Mesendoderm (in vitro differentiated cells): Measurements from ENCODE around the gene RTN4R.
"Not testable (repeated sequence)": the region's sequence is repeated elsewhere in the genome, so short reads cannot be mapped to it uniquely, and the experiment has no call there.

Source experiments
- DNase-seq: peaks from one replicate; pipeline ENCODE4 v3.0.0; 2013
- H2AK5ac ChIP-seq: 2 replicates; pipeline ENCODE4 v1.6.1; 2013; ENCODE audit warnings: low read length, inconsistent platforms
- H2BK120ac ChIP-seq: 2 replicates; pipeline ENCODE4 v1.6.1; 2013; ENCODE audit warnings: low read depth, mild to moderate bottlenecking, low read length, moderate library complexity, mixed read lengths
- H2BK15ac ChIP-seq: replicated peaks from 2 replicates; pipeline ENCODE4 v1.6.1; 2013; ENCODE audit warnings: low read depth, mild to moderate bottlenecking, moderate library complexity
- H2BK5ac ChIP-seq: 2 replicates; pipeline ENCODE4 v1.6.1; 2013; ENCODE audit warnings: low read length, inconsistent platforms
- H3K18ac ChIP-seq: 2 replicates; pipeline ENCODE4 v1.6.1; 2013; ENCODE audit warnings: mild to moderate bottlenecking, low read length, mixed read lengths
- H3K23ac ChIP-seq: one replicate; pipeline ENCODE4 v1.6.1; 2013; ENCODE audit warnings: low read length
- H3K27ac ChIP-seq: 2 replicates; pipeline ENCODE4 v1.5.1; 2013; ENCODE audit warnings: low read depth, mild to moderate bottlenecking, inconsistent platforms, low read length, moderate library complexity
- H3K27me3 ChIP-seq: 2 replicates; pipeline ENCODE4 v1.6.1; 2013; ENCODE audit warnings: low read length, control low read depth, mild to moderate bottlenecking, inconsistent platforms; ENCODE audit not compliant: insufficient read depth, poor library complexity
- H3K36me3 ChIP-seq: 2 replicates; pipeline ENCODE4 v1.6.1; 2013; ENCODE audit warnings: low read length, inconsistent platforms; ENCODE audit not compliant: control insufficient read depth, insufficient read depth
- H3K4ac ChIP-seq: one replicate; pipeline ENCODE4 v1.6.1; 2013; ENCODE audit warnings: low read depth, mild to moderate bottlenecking, low read length, moderate library complexity
- H3K4me1 ChIP-seq: 2 replicates; pipeline ENCODE4 v1.6.1; 2013; ENCODE audit warnings: low read depth, low read length, inconsistent platforms; ENCODE audit not compliant: control insufficient read depth
- H3K4me2 ChIP-seq: 2 replicates; pipeline ENCODE4 v1.6.1; 2013; ENCODE audit warnings: low read length
- H3K4me3 ChIP-seq: 2 replicates; pipeline ENCODE4 v1.5.1; 2013; ENCODE audit warnings: mild to moderate bottlenecking, low read length
- H3K56ac ChIP-seq: one replicate; pipeline ENCODE4 v1.6.1; 2013; ENCODE audit warnings: low read length
- H3K79me1 ChIP-seq: 2 replicates; pipeline ENCODE4 v1.6.1; 2013; ENCODE audit warnings: low read length, inconsistent platforms
- H3K79me2 ChIP-seq: 2 replicates; pipeline ENCODE4 v1.6.1; 2013; ENCODE audit warnings: mild to moderate bottlenecking, low read length; ENCODE audit not compliant: control insufficient read depth, insufficient read depth
- H3K9ac ChIP-seq: 2 replicates; pipeline ENCODE4 v1.6.1; 2013; ENCODE audit warnings: low read length, inconsistent platforms
- H4K5ac ChIP-seq: one replicate; pipeline ENCODE4 v1.6.1; 2013; ENCODE audit warnings: low read length
- H4K8ac ChIP-seq: one replicate; pipeline ENCODE4 v1.6.1; 2013; ENCODE audit warnings: low read depth, mild to moderate bottlenecking, control low read depth, low read length, moderate library complexity
- WGBS: extraction: QIAGEN DNeasy Blood & Tissue Kit; methylation state at CpG from one replicate; pipeline ENCODE4 v1.1.7; 2013; ENCODE audit warnings: low lambda C conversion rate, missing lambda C conversion rate; ENCODE audit not compliant: insufficient coverage; ENCODE audit errors: extremely low coverage; 5-methylcytosine and 5-hydroxymethylcytosine counted together

RTN4R gene

GRCh38 chr22:20290578-20291248 is 22.6 kb upstream of the RTN4R start:
- Histone ChIP-seq H3K27ac (no peak overlapping the region), H3K79me1 (no peaks in the 10 kb centered on the region), H3K4me1 (no peaks in the 10 kb centered on the region), H2BK15ac (no peak overlapping the region), H3K4me2 (no peak overlapping the region), H4K8ac (no peak overlapping the region), H2BK5ac (no peak overlapping the region), H3K4ac (no peak overlapping the region), H3K79me2 (no peaks in the 10 kb centered on the region), H2BK120ac (no peak overlapping the region), H4K5ac (no peak overlapping the region), H3K27me3 (no peaks in the 10 kb centered on the region), H3K4me3 (no peak overlapping the region), H3K56ac (no peak overlapping the region), H3K23ac (no peak overlapping the region), H3K9ac (no peak overlapping the region), H3K36me3 (no peaks in the 10 kb centered on the region), H3K18ac (no peak overlapping the region), H2AK5ac (no peak overlapping the region)
- no CpG with 5 or more reads among the region's 13 CpGs for WGBS
- DNase-seq, result no peak

DNA sequence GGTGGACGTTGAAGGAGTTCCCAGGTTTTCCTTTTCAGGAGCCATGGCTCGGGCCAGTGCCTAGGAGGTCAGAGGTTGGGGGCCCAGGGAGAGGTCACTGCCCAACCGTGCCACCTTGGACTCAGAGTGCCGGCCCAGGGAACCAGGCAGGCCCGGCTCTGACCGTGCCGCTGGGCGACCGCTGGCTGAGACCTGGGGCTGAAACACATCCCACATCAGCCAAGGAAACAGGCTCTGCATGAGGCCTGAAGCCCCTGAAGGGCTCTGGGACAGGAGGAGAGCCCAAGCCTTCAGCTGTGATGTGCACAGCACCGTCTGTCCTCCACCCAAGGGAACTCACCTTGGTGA is 21.9 kb upstream of the RTN4R start:
- no peak overlapping the region for H3K4ac ChIP-seq
- no peaks in the 10 kb centered on the region for H3K79me2 ChIP-seq
- no peak overlapping the region for H3K18ac ChIP-seq
- H3K23ac ChIP-seq, result no peak overlapping the region
- no peak overlapping the region for H2BK15ac ChIP-seq
- H3K36me3 ChIP-seq, result no peaks in the 10 kb centered on the region
- H3K79me1 ChIP-seq, result no peaks in the 10 kb centered on the region
- H3K4me3 ChIP-seq, result no peak overlapping the region
- H3K27me3 ChIP-seq, result no peaks in the 10 kb centered on the region
- no peak overlapping the region for H3K9ac ChIP-seq
- no peak overlapping the region for H3K4me2 ChIP-seq
- WGBS, result no CpG with 5 or more reads among the region's 10 CpGs
- H2BK120ac ChIP-seq, result no peak overlapping the region
- no peak overlapping the region for H2AK5ac ChIP-seq
- H4K5ac ChIP-seq, result no peak overlapping the region
- H3K56ac ChIP-seq, result no peak overlapping the region
- no peak overlapping the region for H2BK5ac ChIP-seq
- H4K8ac ChIP-seq, result no peak overlapping the region
- no peak for DNase-seq
- no peak overlapping the region for H3K27ac ChIP-seq
- H3K4me1 ChIP-seq, result no peaks in the 10 kb centered on the region

DNA sequence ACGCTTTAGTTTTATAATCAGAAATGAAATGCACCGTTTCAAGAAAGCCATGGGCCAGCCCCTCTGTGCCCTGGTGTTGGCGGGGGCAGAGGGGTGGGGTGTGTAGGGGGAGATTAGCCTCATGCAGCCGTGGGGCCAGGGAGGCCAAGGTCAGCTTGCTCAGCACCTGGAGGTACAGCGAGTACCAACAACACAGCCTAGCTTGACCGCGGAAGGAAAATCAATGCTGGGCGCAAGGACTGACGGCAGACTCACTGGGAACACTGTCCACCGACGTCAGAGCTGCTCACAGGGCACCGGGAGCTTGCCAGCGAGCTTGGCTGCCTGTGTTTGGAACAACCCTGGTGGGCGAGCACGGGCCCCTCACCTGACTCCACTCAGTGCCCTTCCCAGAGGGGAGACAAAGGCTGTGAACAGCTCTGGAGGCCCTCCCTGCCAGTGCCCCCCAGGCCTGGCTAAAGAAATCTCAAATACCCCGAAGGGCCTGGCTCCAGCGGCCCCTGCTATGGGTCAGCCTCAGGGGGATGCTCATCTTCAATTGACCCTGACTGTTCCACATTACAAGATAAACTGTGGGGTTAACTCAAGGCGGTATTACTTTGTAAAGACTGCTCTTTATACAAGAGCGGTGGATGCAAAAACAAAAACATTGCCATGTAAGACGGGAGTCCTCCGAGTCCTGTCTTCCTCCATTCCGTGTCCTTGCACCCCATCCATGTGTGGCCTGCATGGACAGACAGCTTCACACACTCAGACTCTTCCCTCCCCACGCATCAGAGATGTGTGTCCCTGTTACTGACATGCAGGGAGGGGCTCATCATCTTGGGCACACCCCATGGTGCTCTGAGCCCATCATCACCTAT is 21.3 kb upstream of the RTN4R start:
- not testable (repeated sequence) for H3K4me3 ChIP-seq, H3K4me1 ChIP-seq, H3K18ac ChIP-seq, H4K8ac ChIP-seq, H3K4me2 ChIP-seq, H3K4ac ChIP-seq, H2BK15ac ChIP-seq, H3K79me1 ChIP-seq, H3K27ac ChIP-seq, H3K56ac ChIP-seq, H2AK5ac ChIP-seq, H3K36me3 ChIP-seq, H4K5ac ChIP-seq, H3K9ac ChIP-seq, H2BK120ac ChIP-seq, DNase-seq, H3K23ac ChIP-seq, H3K27me3 ChIP-seq, H2BK5ac ChIP-seq, H3K79me2 ChIP-seq
- WGBS, result no CpG with 5 or more reads among the region's 23 CpGs

GRCh38 chr22:20286784-20287423 is 18.8 kb upstream of the RTN4R start:
- not testable (repeated sequence) for H3K4me2 ChIP-seq, H3K4me3 ChIP-seq, H2BK15ac ChIP-seq, H3K56ac ChIP-seq, H3K79me1 ChIP-seq, H4K8ac ChIP-seq, H3K23ac ChIP-seq, H3K4ac ChIP-seq, H4K5ac ChIP-seq, H3K4me1 ChIP-seq, H3K18ac ChIP-seq, H3K9ac ChIP-seq, DNase-seq, H3K27ac ChIP-seq, H2AK5ac ChIP-seq, H2BK120ac ChIP-seq, H2BK5ac ChIP-seq, H3K27me3 ChIP-seq, H3K79me2 ChIP-seq, H3K36me3 ChIP-seq
- WGBS, result no CpG with 5 or more reads among the region's 20 CpGs

GRCh38 chr22:20286312-20286660 is 18.2 kb upstream of the RTN4R start:
- WGBS, result no CpG with 5 or more reads among the region's 8 CpGs

More at GRCh38 chr22:20286312-20286660, 18.2 kb upstream of the RTN4R start:
- H2BK15ac ChIP-seq, H3K27ac ChIP-seq, H2BK120ac ChIP-seq, H3K4ac ChIP-seq, H3K4me2 ChIP-seq, H3K27me3 ChIP-seq, H4K5ac ChIP-seq, H3K9ac ChIP-seq, H3K4me3 ChIP-seq, H3K56ac ChIP-seq, H2BK5ac ChIP-seq, H3K79me1 ChIP-seq, H4K8ac ChIP-seq, H3K79me2 ChIP-seq, H3K23ac ChIP-seq, H3K4me1 ChIP-seq, H2AK5ac ChIP-seq, H3K18ac ChIP-seq, DNase-seq, H3K36me3 ChIP-seq: not testable (repeated sequence)
